ENCODE results near the gene MAMSTR.

DNA sequence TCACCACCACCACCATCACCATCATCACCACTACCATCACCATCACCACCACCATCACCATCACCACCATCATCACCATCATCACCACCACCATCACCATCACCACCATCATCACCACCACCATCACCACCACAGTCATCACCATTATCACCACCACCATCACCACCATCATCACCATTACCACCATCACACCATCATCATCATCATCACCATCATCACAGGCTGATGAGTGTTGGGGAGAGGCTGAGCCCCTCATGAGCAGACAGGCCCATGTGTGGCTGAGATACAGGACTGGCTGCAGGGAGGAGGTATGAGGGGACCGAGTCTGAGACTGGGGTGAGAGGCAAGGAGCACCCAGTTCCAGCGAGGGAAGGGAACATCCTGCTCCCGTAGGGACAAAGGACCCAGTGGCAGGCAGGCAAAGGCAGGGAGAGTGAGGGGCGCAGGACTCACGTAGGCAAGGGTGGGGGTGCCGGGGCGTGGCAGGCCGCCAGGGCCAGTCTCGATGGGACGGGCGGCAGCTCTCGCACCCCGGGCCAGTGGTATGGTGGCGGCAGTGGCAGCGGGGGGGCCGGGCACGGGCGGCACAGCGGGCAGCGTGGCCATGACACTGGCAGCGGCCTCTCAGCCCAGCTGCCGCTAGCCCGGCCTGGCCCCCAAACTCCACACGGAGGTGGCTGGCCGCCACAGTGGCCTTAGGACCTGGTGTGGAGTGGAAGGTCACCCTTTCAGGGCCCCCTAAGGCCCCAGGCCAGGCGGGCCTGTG is 49.4 kb downstream of the MAMSTR start:
- no peak for TF ChIP-seq ZBTB8A (IDR thresholded peaks at IDR 0.05; ENCODE audit: partially characterized antibody)
- no peak for TF ChIP-seq FOXP1 (CRISPR knock-in tag; IDR thresholded peaks at IDR 0.05)
- no peak for TF ChIP-seq ZNF121 (CRISPR knock-in tag; conservative IDR thresholded peaks at IDR 0.05)

Data from K562 (cell line).